NCI-H1930 (cell line): ENCODE measurements around the gene INTS6.
"Not testable (repeated sequence)": the region's sequence is repeated elsewhere in the genome, so short reads cannot be mapped to it uniquely, and the experiment has no call there.

Source experiments
- DNase-seq, 2 experiments: peaks; one replicate each; lab custom pipeline; 2025; lab: John Stamatoyannopoulos, UW

INTS6 gene

DNA sequence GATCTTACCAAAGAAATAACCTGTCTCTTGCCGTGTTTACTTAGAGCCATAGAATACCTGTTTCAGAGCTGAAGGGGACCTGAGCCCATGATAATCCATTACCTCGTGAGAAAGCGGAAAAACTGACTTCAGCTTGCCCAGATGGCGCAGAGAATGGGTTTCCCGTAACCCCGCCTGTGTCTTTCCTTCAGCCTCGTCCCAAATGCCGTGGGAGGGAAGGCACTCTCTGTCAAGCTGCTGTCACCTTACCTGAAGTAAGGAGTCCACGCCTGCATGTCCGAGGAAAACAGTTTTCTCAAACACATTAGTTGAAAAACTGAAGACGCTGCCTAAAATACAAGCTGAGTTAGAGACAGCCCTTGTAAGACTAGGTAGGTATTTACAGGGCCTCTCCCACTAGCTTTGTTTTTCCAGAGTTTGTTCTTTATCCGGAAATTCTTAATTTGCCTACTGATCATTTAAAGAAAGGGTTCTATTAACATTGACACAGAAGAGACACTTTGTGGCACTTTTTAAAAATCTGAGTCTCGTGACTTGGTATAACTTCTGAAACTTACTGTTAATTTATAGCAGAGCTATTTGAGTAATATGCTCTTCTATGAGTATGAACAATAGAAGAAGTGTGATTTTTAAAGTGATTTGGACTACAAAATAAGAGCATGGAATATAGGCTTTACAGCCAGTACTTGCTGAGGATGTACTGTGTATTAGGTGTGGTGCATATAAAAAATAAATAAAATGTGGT is 1.3 kb upstream of the INTS6 start:
- no peak for DNase-seq

DNA sequence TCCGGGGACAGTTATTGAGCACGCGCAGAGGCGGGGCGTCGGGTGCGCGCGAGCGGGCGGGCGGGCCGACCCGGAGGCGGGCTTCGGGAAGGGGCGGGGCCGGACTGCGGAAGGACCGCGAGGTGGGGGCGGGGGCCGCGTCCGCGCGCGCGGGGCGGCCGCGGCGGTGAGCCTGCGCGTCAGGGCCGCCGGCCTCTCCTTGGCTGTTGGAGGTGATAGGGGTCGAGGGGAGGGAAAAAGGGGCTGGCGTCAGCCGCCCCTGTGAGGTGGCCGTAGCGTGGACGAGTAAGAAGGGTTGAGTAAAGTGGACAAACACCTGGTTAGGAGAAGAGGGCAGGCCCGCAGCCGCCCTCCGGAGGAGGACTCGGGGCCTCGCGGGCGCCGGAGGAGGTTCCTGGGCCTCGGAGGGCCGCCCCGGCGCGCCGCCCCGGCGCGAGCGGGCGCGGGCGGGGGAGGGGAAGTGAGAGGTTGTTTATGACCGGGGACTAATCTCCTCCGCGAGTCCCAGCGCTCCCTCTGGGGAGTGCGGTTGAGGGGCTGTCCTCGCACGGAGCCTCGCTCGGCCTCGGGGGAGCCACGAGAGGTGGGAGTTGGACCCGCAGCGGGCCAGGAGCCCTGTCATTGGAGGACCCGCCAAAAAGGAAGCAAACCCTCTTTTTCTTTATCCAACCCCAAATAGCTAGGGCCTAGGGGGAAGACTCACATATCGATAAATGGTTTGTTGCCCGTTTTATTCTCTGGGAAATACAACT is 547 bp upstream of the INTS6 start:
- DNase-seq = peak; percentile 82 to 87

GRCh38 chr13:51451467-51452360 is 1.1 kb downstream of the INTS6 start:
- peak; percentile 73 to 76 for DNase-seq

- no peak for DNase-seq
Observed at GRCh38 chr13:51451134-51451466, 1.7 kb downstream of the INTS6 start.

DNA sequence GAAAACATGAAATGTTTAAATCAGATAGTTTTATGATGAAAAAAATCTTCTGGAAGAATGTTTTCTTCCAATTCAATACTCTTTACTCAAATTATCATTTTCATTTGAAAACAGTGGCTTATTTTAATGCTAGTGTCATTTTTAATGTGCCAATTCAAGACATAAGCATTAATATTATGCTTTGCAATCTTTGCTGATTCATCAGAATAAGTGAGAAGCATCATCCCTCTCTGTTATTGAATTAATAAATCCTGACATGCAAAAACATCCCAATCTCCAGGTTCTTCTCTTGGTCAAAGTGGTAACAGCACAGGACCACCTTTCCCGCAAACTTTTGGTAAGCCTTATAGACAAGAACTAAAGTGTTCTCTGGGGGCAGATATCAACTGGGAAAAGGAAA is 3.8 kb downstream of the INTS6 start:
- no peak for DNase-seq

GRCh38 chr13:51444922-51445321 is 7.9 kb downstream of the INTS6 start:
- DNase-seq = no peak

DNA sequence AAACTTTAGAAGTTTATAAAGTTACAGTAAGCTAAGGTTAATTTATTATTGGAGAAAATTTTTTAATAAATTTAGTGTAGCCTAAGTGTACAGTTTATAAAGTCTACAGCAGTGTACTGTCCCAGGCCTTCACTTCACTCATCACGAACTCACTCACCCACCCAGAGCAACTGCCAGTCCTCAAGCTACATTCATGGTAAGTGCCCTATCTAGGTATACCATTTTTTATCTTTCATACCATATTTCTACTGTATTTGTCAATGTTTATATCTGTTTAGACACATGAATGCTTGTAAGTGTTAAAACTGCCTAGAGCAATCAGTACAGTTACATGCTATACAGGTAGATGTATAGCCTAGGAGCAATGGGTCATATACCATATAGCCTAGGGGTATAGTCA is 12.5 kb downstream of the INTS6 start:
- DNase-seq = no peak

GRCh38 chr13:51437550-51438127 is 15.2 kb downstream of the INTS6 start:
- no peak for DNase-seq

GRCh38 chr13:51435002-51435578 is 17.7 kb downstream of the INTS6 start:
- DNase-seq = no peak

DNA sequence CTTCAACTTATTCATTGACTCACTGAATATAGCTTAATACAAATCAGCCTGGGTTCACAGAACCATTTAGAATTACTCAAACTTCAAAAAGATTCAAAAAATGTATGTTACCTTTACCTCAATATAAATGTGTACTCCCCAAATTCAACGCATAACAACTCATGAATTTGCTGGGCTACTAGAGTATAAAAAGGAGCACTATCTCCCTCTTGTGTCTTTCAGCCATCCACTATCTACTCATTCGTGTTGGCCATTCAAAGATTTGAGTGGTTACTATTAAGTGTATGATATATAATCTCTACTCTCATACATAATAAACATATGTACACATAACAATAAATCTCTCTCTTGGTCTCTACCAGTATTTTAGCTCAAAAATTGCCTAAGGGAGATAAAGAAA is 20.3 kb downstream of the INTS6 start:
- DNase-seq = no peak

- DNase-seq = no peak
Observed at GRCh38 chr13:51426982-51427381, 25.9 kb downstream of the INTS6 start.

DNA sequence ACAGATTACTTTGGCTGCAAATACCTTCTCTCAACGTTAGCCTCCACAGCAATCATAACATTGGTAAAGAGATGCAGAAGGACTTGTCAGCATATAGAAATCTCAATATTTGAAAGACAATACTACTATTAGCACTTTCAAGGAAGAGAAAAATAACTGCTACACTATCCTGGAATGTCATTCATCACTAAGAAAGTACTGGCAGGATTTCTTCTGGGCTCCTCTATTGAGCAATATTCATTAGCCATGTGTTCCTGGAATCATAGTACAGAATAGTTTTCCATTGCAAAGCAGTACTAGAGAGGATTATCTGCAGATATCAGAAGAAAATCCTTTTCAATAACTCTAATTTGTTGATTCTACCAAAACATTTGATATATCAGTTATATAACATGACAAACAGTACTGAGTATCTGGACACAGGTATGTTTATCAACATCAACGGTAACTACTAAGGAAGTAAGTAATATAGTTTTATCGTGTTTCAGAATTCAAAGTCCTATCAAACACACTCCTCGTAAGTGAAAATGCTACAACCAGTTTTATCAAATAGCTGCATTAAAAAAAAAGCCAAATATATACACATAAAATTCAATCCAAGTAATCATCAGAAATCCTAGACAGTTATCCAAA is 27.3 kb downstream of the INTS6 start:
- no peak for DNase-seq

- DNase-seq = no peak
Observed at GRCh38 chr13:51423766-51424165, 29.1 kb downstream of the INTS6 start.

DNA sequence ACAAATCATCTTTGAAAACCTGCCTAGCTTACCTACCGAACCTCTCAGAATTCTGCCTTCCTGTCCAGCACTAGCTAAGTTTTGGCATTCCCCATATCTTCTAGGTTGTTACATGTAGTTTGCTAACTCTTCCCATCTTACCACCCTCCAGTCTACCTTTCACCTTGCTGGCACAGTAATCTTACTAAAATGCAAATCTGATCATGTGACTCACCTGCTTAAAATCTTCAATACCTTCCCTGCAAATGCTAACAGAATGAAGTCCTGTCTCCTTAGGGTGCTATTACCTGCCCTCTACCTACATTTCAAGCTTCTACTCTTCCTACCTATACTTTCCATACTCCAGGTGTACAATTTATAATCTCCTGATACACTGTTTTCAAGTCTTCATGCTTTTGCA is 30.4 kb downstream of the INTS6 start:
- no peak for DNase-seq

- no peak for DNase-seq
Observed at GRCh38 chr13:51420681-51421490, 31.9 kb downstream of the INTS6 start.

DNA sequence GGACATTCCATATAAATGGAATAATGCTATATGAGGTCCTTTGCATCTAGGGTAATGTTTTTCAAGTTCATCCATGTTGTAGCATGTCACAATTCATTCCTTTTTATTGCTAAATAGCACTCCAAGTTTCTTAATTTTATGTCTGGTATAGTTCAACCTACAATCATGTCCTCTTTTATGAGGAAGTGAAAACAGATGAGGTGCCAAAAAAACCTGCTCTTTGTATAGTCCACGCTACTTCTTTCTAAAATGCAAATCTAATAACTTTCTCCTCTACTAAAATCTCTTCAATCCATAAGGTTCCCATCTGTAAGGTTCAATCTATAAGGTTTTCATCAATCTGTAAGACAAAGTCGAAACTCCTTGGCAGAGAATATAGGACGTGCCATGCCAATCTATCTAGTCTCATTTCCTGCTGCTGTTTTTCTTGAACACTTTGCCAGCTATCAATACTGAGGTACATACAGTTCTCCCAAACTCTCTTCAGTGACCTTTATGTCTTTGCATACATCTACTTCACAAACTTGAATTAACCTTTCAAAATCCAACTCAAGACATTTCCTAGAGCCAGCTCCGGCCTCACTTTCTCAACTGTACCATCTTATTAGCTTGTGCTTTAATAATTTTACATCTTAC is 33.7 kb downstream of the INTS6 start:
- DNase-seq = no peak

DNA sequence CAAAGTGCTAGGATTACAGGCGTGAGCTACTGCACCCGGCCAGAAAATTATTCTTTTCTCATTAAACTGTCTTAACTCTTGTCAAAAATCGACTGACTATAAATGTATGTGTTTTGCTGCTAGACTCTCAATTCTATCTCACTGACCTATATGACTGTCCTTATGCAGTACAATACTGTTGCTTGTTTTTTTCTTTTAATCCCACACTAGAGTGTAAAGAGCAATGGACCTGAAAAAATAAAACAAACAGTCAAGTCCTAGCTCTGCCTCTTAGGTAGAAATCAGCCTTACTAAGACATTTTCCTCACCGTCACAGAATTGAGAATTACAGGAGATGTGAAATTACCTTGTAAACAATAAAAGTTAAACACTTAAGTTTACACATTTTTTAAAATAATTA is 35.1 kb downstream of the INTS6 start:
- no peak for DNase-seq

- no peak for DNase-seq
Observed at GRCh38 chr13:51416107-51416506, 36.7 kb downstream of the INTS6 start.

DNA sequence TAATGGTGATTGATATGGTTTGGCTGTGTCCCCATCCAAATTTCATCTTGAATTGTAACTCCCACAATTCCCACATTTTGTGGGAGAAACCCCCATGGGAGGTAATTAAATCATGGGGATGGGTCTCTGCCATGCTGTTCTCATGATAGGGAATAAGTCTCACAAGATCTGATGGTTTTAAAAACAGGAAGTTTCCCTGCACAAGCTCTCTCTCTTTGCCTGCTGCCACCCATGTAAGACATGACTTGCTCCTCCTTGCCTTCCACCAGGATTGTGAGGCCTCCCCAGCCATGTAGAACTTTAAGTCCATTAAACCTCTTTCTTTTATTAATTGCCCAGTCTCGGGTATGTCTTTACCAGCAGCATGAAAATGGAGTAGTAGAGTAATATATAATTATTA is 37.5 kb downstream of the INTS6 start:
- not testable (repeated sequence) for DNase-seq

GRCh38 chr13:51412431-51412830 is 40.4 kb downstream of the INTS6 start:
- no peak for DNase-seq
